DMS 273 (cell line): Measurements from ENCODE around the gene UBL5.
"Not testable (repeated sequence)": the region's sequence is repeated elsewhere in the genome, so short reads cannot be mapped to it uniquely, and the experiment has no call there.

ENCODE experiments used
- DNase-seq: peaks from one replicate; lab custom pipeline; 2025; ENCODE audit not compliant: unreplicated experiment; lab: John Stamatoyannopoulos, UW

Gene UBL5

DNA sequence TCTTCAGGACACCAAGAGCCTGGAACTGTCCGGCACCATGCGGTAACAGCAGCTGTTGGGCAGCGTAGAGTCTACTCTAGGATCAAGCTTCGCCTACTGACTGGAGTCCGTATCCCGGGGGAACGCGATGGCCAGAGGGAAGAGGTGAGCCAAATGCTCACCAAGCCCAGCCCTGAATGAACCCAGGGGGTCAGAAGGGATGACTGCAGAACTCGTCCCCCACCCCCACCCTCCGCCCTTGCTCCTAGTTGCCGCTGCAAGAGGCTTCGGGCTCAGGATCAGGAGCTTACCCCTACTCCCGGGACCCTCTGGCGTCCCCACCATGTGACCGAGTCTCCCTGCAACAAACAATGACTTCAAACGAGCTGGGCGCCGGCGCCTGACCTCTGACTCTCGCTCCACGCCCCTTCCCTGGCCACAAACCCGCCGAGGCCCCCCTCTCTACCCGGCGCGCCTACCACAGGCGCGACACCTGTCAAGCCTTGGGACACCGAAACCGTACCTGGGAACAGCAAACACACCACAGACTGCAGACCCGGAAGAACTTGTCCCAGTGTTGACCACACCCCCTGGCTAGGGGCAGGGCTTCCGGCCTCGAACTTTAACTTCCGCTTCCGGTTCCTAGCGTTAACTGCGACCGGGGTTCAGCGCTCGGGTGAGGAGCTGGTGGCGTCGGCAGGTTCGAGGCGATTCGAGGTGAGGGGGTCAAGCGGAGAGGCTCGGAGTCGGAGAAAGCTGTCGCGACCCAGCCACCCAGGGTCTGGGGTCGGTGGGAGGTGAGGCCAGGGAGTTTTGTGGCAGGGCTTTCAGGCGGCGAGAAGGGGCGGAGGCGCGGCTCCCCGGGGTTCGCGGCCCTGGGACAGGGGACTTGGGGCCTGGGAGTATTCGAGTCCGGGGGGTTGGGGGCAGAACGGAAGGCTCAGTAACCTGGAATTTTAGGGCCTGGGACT is at the start of gene UBL5:
Gene UBL5 (plus strand): TSS at position 630 of the 950 bp plus-strand sequence. CDS start 420 bp downstream, outside the sequence.
- peak; percentile 95 for DNase-seq

DNA sequence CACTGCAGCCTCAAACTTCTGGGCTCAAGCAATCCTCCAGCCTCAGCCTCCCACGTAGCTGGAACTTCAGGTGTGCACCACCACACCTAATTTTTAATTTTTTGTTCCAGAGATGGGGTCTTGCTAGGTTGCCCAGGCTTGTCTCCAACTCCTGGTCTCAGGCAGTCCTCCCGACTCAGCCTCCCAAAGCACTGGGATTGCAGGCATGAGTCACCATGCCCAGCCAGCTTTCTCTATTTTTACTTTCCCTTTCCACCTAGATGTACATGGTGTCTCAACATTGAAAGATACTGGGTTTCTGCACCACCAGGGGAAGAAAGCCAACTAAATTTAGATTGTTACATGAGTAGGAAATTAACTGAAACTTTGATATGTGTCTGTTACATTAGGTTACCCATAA is 45.4 kb upstream of the UBL5 start:
- no peak for DNase-seq

DNA sequence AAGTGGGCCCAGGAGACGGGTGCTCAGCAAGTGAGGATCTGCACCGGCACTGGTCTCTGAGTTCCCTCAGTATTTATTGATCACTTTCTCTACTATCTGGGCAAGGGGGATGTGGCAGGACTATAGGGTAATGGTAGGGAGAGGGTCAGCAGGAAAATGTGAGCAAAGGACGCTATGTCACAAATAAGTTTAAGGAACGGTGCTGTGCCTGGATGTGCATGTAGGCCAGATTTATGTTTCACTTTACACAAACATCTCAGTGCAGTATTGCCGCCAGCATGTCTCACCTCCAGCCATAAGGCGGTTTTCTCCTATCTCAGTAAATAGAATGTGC is 43.6 kb upstream of the UBL5 start:
- DNase-seq = not testable (repeated sequence)

DNA sequence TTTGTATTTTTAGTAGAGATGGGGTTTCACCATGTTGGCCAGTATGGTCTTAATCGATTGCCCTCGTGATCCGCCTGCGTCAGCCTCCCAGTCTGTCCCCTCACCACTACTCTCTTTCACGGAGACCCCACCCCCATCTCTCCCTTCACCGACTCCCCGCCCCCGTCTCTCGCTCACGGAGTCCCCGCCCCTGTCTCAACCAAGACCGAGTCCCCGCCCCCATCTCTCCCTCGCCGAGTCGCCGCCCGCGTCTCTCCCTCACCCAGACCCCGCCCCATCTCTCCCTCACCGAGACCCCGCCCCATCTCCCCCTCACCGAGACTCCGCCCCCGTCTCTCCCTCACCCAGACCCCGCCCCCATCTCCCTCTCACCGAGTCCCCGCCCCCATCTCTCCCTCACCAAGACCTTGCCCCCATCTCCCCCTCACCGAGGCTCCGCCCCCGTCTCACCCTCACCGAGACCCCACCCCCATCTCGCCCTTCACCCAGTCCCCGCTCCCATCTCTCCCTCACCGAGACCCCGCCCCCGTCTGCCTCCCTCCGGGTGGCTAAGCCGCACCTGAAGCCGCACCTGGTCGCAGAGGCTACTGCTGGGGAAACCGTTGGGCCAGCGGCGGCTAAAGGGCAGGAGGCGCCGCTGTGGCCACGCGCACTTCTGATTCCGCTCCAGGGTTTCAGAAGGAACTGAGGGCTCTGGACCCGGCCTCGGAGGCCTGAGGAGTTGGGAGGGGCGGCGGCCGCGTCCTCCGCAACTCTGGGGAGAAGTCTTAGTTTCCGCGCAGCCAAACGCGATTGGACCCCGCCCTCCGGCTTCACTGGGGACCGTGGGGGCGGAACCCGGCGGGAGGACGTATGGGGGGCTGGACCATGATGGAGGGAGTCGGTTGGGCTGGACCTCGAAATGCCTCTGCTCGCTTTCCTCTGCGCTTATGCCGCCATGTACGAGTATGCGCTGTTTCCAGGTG is 42.1 kb upstream of the UBL5 start:
- peak; percentile 95 for DNase-seq

DNA sequence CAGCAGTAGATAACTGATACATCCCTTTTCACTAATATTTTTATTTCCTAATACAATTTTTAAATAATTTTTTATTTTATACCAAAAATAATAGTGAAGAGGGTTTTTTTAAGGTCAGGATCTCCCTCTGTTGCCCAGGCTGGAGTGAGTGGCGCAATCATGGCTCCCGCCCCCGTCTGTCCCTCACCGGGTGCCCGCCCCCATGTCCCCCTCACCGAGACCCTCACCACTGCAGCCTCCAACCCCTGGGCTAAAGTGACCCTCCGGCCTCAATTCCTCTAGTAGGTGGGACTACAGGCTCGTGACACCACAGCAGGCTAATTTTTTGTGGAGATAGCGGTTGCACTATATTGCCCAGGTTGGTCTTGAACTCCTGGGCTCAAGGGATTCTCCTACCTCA is 41.4 kb upstream of the UBL5 start:
- no peak for DNase-seq

DNA sequence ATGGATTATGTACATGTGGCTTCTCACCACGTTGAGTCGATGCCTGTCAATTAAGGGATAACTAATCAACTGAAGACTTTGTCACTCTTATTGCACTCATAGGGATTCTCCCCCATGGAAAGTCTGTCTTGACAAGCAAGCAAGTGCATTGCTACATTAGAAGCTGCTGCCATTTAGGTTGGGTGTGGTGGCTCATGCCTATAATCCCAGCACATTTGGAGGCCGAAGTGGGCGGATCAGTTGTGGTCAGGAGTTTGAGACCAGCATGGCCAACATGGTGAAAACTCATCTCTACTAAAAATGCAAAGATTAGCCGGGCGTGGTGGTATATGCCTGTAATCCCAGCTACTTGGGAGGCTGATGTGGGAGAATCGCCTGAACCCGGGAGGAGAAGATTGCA is 40.9 kb upstream of the UBL5 start:
- no peak for DNase-seq

DNA sequence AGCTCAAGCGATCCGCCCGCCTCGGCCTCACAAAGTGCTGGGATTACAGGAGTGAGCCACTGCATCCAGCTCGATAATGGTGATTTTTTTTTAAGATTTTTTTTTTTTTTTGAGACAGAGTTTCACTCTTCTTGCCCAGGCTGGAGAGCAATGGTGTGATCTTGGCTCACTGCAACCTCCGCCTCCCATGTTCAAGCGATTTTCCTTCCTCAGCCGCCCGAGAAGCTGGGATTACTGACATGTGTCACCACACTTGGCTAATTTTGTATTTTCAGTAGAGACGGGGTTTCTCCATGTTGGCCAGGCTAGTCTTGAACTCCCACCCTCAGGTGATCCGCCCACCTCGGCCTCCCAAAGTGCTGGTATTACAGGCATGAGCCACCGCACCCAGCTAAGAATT is 39.1 kb upstream of the UBL5 start:
- DNase-seq = not testable (repeated sequence)

DNA sequence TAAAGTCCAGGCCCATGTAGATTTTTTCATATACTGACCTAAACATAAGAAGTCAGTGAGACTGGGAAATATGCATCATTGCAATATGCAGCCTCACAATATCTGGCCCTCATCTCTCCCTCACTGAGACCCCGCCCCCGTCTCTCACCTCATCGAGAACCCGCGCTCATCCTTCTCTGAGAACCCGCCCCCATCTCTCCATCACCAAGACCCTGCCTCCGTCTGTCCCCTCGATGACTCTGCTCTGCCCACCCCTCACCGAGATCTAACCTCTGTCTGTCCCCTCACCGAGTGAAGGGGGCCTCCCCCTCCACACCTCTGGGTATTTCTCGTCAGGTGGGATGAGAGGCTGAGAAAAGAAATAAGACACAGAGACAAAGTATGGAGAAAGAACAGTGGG is 38.7 kb upstream of the UBL5 start:
- no peak for DNase-seq

DNA sequence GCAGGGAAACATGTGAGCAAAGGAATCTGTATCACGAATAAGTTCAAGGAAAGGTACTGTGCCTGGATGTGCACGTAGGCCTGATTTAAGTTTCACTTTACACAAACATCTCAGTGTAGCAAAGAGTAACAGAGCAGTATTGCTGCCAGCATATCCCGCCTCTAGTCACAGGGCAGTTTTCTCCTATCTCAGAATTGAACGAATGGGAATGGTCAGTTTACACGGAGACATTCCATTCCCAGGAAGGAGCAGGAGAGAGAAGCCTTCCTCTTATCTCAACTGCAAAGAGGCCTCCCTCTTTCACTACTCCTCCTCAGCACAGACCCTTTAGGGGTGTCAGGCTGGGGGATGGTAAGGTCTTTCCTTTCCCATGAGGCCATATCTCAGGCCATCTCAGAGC is 38.1 kb upstream of the UBL5 start:
- DNase-seq = not testable (repeated sequence)

DNA sequence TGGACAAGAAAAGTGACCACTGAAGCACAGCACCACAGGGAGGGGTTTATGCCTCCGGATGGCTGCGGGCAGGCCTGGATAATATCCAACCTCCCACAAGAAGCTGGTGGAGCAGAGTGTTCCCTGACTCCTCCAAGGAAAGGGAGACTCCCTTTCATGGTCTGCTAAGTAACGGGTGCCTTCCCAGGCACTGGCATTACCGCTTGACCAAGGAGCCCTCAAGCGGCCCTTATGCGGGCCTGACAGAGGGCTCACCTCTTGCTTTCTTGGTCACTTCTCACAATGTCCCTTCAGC is 36.7 kb upstream of the UBL5 start:
- not testable (repeated sequence) for DNase-seq

DNA sequence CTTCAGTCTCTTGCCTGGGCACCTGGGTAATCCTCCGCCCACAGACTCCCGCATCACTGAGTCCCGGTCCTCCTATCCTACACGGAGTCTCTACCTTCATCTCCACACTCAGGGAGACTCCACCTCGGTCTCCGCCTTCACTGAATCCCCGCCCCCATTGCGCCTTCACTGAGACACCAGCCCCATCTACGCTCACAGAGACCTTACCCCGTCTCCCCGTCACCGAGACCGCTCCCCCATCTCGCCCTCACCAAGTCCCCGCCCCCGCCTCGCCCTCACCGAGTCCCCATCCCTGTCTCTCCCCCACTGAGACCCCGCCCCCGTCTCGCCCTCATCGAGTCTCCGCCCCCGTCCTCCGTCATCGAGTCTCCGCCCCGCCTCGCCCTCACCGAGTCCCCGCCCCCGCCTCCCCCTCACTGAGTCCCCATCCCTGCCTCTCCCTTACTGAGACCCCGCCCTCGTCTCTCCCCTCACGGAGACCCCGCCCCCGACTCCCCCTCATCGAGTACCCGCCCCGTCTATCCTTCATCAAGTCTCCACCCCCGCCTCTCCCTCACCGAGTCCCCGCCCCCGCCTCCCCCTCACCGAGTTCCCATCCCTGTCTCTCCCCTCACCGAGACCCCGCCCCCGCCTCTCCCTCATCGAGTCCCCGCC is 36.0 kb upstream of the UBL5 start:
- peak; percentile 91 for DNase-seq

DNA sequence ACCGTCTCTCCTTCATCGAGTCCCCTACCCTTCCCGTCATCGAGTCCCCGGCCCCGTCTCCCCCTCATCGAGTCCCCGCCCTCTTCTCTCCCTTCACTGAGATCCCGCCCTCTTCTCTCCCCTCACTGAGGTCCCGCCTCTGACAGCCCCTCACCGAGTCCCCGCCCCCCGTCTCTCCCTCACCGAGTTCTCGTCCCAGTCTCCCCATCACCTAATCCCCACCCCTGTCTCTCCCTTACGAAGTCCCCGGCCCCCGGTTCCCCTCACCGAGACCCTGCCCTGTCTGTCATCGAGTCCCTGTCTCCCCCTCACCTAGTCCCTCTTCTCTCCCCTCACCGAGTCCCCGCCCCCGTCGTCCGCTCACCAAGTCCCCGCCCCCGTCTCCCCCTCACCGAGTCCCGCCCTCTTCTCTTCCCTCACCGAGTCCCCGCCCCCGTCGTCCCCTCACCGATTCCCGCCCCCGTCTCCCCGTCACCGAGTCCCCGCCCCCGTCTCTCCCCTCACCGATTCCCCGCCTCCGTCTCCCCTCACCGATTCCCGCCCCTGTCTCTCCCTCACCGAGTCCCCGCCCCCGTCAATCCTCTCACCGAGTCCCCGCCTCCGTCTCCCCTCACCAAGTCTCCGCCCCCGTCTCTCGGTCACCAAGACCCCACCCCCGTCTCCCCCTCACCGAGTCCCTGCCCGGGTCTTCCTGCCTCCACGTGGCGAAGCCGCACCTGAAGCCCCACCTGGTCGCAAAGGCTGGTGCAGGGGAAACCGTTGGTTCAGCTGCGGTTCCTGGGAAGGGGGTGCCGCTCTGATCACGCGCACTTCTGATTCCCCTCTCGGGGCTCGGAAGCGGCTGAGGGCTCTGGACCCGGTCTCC is 35.3 kb upstream of the UBL5 start:
- DNase-seq = peak; percentile 91

DNA sequence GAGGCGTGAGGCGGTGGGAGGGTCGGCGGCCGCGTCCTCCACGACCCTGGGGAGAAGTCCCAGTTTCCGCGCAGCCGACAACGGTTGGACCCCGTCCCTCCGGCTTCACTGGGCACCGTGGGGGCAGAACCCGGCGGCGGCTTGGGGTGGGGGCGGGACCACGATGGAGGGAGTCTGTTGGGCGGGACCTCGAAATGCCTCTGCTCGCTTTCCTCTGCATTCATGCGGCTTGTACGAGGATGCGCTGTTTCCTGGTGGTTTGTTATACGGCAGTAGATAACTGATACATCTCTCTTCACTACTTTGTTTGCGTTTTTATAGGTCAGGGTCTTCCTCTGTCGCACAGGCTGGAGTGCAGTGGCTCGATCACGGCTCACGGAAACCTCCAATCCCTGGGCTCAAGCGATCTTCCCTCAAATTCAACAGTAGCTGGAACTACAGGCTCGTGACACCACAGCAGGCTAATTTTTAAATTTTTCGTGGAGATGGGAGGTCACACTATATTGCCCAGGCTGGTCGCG is 34.6 kb upstream of the UBL5 start:
- DNase-seq = peak; percentile 54

DNA sequence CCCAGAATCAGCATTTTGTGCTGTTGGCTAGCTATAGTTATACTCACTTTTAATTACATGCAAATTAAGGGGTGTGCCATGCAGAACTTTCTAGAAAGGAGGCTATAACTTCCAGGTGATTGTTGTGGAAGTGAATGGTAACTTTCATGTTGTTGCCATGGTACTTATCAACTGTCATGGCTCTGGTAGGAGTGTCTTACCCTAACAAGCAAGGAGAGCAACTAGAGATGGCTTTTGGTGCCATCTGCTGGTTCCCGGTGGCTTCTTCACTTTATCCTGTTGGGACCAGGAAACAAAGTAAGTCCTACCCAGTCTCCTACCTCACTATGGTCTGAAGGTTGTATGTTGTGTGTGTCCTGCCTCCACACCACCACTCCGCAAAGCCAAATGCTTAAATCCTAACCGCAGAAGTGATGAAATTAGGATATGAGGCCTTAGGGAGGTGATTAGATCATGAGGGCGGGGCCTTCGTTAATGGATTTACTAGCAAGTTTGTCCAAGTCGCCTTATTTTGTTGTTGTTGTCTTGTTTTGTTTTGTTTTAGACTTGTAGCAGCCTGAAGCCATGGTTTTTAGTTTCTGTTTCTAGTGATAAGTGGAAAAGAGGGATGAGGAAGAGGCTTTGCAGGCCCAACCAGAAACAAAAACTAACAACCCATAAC is 31.5 kb upstream of the UBL5 start:
- peak; percentile 93 for DNase-seq

DNA sequence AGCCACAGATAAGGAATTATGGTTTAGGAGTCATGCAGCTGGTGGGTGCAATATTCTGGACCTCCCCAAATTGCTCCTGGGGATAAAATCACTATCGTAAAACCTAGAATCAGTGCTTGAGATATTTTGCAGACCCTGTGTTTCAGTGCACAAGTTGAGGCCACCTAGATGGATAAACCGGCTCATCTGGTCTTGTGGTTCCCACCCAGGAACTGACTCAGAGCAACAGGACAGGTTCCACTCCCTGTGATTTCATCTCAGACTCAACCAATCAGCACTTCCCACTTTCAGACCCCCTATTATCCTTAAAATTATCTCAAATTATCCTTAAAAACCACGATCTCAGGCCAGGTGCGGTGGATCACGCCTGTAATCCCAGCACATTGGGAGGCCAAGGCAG is 29.8 kb upstream of the UBL5 start:
- DNase-seq = no peak

DNA sequence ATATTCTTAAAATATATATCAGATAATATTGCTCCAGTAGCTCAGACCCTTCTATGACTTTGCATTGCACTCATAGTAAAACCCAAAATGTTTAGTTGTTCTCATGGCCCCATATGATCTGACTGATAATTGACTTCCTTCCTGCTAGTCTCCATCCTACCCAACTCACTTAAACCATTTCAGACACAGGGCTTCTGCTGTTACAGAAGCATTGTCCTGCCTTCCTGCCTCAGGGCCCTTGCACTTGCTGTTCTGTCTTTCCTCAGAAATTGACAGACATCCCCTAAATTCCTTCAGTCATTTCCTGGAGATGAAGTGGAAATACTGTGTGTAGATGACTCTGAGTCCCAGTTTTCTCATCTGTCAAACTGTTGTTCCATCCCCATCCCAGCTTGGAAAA is 28.6 kb upstream of the UBL5 start:
- no peak for DNase-seq

DNA sequence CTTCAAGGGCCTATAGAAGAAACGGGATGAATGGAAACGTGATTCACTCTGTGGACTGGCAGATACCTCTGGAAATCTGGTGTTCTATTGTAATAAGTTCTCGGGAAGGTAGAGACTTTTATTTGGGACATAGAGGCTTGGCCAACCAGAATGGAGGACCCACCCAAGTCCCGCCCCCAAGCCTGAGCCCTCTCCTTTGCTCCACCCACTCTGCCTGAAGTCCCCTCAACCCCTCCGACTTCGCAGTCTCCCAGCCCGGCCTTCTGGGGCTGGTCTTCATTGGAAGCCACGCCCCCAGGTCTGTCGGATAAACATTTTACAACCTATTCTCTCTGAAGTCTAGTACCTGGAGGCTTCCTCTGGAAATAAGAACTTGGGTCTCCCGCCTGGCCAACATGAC is 25.7 kb upstream of the UBL5 start:
- no peak for DNase-seq

DNA sequence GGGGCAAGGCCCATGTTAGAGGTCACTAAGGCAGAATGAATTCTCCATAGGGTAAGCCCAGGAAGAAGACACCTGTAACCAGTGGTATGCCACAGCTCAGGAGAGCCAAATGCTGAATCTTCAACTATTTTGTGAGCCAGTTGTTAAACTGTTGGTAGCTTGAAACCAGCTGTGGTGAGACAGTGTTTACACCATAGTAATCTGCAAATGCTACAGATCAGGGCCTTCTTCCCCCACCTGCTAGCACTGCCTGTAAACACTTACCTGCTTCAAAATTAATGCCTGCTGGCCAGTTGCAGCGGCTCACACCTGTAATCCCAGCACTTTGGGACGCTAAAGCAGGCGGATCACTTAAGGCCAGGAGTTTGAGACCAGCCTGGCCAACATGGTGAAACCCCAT is 20.9 kb upstream of the UBL5 start:
- no peak for DNase-seq

DNA sequence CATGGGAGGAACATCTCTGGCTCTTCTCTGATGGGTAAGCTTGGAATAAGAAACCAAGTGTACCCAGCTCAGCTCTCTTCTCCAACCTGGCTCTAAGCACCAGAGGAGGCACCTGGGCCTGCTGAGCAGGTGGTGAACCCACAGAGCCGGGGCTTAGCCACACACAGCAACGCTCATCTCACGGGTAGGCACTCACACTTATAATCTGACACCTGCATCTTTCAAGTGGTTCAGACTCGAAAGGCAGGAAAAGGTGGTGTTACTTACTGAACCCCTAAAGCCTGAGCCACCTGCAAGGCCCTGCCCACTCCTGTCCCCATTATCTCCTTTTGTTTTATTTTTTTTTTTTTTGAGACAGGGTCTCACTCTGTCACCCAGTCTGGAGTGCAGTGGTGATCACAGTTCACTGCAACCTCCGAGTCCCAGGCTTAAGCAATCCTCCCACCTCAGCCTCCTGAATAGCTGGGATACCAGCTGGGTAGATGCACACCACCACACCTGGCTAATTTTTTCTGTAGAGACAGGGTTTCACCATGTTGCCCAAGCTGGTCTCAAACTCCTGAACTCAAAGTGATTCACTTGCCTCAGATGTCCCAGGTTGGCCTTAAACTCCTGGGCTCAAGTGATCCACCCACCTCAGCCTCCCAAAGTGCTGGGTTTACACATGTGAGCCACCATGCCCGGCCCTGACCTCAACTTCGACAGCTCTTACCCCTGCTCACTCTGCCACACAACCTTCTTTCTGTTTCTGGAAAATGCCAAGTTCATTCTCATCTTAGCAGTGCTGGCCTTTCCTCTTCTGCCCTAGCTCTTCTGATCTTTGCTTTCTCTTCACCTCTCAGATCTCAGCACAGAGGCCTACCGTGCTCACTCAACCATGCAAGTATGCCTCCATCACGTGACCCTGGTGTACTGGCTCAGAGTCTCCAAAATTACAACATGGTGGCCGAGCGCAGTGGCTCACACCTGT is 18.6 kb upstream of the UBL5 start:
- DNase-seq = no peak
